OCI-LY3 (cell line): ENCODE results near the gene BNC1.
"Not testable (repeated sequence)": the region's sequence is repeated elsewhere in the genome, so short reads cannot be mapped to it uniquely, and the experiment has no call there.

Source experiments
- H2AFZ ChIP-seq: fragments of 200-600, 300-600 bp; shearing (Covaris generic); 2 replicates; pipeline ENCODE4 v1.6.0; 2014; ENCODE audit warnings: antibody characterized with exemption, low read depth, low read length
- H3K27ac ChIP-seq: fragments of 200-600, 300-600 bp; sonication (generic); 2 replicates; pipeline ENCODE4 v1.5.1; 2014; ENCODE audit warnings: mild to moderate bottlenecking, low read length, moderate library complexity, mixed read lengths
- H3K27me3 ChIP-seq: fragments of 200-600, 300-600 bp; sonication (generic); 2 replicates; pipeline ENCODE4 v1.6.1; 2014; ENCODE audit warnings: low read depth, low read length, mixed read lengths
- H3K36me3 ChIP-seq: fragments of 200-600, 300-600 bp; sonication (generic); replicated peaks from 2 replicates; pipeline ENCODE3; 2014; ENCODE audit warnings: low read depth, low read length, mixed read lengths
- H3K4me1 ChIP-seq: fragments of 300-600, 200-600 bp; sonication (generic); 2 replicates; pipeline ENCODE4 v1.6.1; 2014; ENCODE audit warnings: low read length, mixed read lengths
- H3K4me2 ChIP-seq: fragments of 200-600, 300-600 bp; sonication (generic); 2 replicates; pipeline ENCODE4 v1.6.1; 2014; ENCODE audit warnings: low read length, mixed read lengths
- H3K4me3 ChIP-seq: fragments of 300-600, 200-600 bp; sonication (generic); 2 replicates; pipeline ENCODE4 v1.5.1; 2014; ENCODE audit warnings: antibody characterized with exemption, mild to moderate bottlenecking, low read length, moderate library complexity
- H3K79me2 ChIP-seq: fragments of 300-600, 200-600 bp; shearing (Covaris generic); 2 replicates; pipeline ENCODE4 v1.6.1; 2014; ENCODE audit warnings: mild to moderate bottlenecking, low read length, mixed read lengths
- H3K9ac ChIP-seq: fragments of 300-600, 200-600 bp; shearing (Covaris generic); 2 replicates; pipeline ENCODE4 v1.6.0; 2014; ENCODE audit warnings: mild to moderate bottlenecking, low read length, moderate library complexity
- H3K9me3 ChIP-seq: fragments of 200-600, 300-600 bp; shearing (Covaris generic); 2 replicates; pipeline ENCODE4 v1.6.1; 2014; ENCODE audit warnings: low read length, mixed read lengths; ENCODE audit not compliant: insufficient read depth
- H4K20me1 ChIP-seq: fragments of 200-600, 300-600 bp; sonication (generic); 2 replicates; pipeline ENCODE4 v1.6.1; 2016; ENCODE audit warnings: low read length, mixed read lengths; ENCODE audit not compliant: insufficient read depth
- EZH2phosphoT487 ChIP-seq: fragments of 200-600 bp; shearing (Covaris generic); IDR thresholded peaks from 2 replicates; pipeline ENCODE4 v1.6.1; 2018; ENCODE audit warnings: antibody characterized with exemption, mixed run types, low read depth
- TF ChIP-seq, protein P1 (sequence below): fragments of 200-600, 300-600 bp; sonication (generic); IDR thresholded peaks from 2 replicates; pipeline ENCODE4 v1.5.1; 2014; ENCODE audit warnings: antibody characterized with exemption, low read length, low read depth

BNC1 gene

DNA sequence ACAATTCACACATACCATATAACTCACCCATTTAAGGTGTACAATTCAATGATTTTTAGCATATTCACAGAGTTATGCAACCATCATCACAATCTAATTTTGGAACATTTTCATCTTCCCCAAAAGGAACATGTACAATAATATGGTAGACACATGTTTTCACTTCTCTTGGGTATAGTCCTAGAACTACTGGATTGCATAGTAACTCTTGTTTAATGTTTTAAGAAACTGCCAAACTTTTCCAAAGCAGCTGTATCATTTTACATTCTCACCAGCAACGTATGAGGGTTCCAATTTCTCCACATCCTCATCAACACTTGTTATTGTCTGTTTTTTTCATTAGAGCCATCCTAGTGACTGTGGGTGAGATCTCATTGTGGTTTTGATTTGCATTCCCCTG, 14.3 kb downstream of the BNC1 start:
- no peaks in the 10 kb centered on the region for H3K36me3 ChIP-seq
- H3K4me2 ChIP-seq = no peak overlapping the region
- no peak overlapping the region for H3K4me3 ChIP-seq
- no peaks in the 10 kb centered on the region for H3K79me2 ChIP-seq
- no peaks in the 10 kb centered on the region for H4K20me1 ChIP-seq
- H2AFZ ChIP-seq = no peak overlapping the region
- TF ChIP-seq EZH2phosphoT487 = no peak
- TF ChIP-seq, protein P1, sequence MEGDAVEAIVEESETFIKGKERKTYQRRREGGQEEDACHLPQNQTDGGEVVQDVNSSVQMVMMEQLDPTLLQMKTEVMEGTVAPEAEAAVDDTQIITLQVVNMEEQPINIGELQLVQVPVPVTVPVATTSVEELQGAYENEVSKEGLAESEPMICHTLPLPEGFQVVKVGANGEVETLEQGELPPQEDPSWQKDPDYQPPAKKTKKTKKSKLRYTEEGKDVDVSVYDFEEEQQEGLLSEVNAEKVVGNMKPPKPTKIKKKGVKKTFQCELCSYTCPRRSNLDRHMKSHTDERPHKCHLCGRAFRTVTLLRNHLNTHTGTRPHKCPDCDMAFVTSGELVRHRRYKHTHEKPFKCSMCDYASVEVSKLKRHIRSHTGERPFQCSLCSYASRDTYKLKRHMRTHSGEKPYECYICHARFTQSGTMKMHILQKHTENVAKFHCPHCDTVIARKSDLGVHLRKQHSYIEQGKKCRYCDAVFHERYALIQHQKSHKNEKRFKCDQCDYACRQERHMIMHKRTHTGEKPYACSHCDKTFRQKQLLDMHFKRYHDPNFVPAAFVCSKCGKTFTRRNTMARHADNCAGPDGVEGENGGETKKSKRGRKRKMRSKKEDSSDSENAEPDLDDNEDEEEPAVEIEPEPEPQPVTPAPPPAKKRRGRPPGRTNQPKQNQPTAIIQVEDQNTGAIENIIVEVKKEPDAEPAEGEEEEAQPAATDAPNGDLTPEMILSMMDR = no peak
- peaks cover 13% of the 10 kb centered on the region; the same call in 1 of the 2 replicates for H3K27me3 ChIP-seq
- no peak overlapping the region for H3K9ac ChIP-seq
- no peaks in the 10 kb centered on the region for H3K9me3 ChIP-seq
- H3K4me1 ChIP-seq = no peaks in the 10 kb centered on the region
- H3K27ac ChIP-seq = no peak overlapping the region

DNA sequence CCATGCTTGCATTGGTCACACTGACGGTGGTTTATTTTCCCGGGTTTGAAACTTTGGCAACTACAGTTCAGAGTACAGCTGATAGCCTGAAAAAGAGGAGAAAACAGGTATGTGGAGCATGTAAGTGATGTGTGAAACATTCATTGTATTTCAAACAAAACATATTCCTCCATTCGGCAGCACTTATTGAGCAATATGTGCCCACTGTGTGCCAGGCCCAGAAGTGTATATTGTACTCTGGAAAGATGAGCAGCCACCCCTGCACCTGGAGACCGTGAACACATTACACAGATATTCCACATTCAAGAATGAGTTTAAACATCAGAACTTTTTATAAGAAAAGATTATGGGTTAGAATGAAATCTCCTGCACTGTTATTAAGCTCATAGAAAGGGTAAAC, 16.3 kb downstream of the BNC1 start:
- Histone ChIP-seq H3K4me3 (no peak overlapping the region), H3K4me2 (no peak overlapping the region), H3K79me2 (no peaks in the 10 kb centered on the region), H3K36me3 (no peaks in the 10 kb centered on the region), H2AFZ (no peak overlapping the region), H4K20me1 (no peaks in the 10 kb centered on the region), H3K9ac (no peak overlapping the region), H3K9me3 (no peaks in the 10 kb centered on the region), H3K27ac (no peak overlapping the region), H3K27me3 (0 out of 2 replicates have a peak, but pooled peaks cover 12% of the 10 kb centered on the region), H3K4me1 (no peaks in the 10 kb centered on the region)
- TF ChIP-seq EZH2phosphoT487 = no peak
- TF ChIP-seq, protein P1 = no peak

DNA sequence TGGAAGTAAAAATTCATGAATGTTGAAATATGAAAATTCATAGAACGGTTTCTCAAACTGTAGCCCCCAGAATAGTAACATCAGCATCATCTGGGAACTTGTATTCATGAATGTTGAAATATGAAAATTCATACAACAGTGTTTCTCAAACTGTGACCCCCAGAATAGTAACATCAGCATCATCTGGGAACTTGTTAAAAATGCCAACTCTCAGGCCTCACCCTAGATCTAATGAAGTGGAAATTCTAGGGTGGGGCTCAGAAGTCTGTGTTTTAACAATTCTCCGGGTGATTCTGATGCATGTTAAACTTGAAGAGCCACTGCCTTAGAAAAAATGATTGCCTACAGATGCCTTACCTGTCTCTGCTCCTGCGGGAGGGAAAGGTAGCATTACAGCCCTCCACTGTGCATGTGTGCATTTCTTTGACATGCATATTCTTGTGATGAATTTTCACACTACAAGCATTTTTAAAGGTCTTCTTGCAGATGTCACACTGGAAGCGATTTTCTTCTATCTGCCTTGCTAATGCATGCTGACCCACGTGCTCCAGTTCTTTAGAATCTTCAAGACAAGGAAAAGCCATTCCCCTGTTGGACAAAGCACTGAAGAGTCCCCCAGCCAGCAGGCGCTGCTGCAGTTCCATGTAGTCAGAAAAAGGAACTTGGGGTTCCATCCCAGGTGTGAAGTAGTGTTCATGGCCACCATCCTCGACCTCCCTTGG, 21.7 kb downstream of the BNC1 start:
- H3K79me2 ChIP-seq = no peaks in the 10 kb centered on the region
- no peaks in the 10 kb centered on the region for H3K9me3 ChIP-seq
- TF ChIP-seq, protein P1 = no peak
- no peak for TF ChIP-seq EZH2phosphoT487
- no peak overlapping the region for H3K4me2 ChIP-seq
- peaks cover 18% of the 10 kb centered on the region; the same call in 1 of the 2 replicates for H3K27me3 ChIP-seq
- H4K20me1 ChIP-seq = no peaks in the 10 kb centered on the region
- H3K4me1 ChIP-seq = no peaks in the 10 kb centered on the region
- no peaks in the 10 kb centered on the region for H3K36me3 ChIP-seq
- no peak overlapping the region for H2AFZ ChIP-seq
- no peak overlapping the region for H3K27ac ChIP-seq
- H3K4me3 ChIP-seq = no peak overlapping the region
- no peak overlapping the region for H3K9ac ChIP-seq

GRCh38 chr15:83262181-83262580, 22.3 kb downstream of the BNC1 start:
- H3K27ac ChIP-seq, H3K9ac ChIP-seq, H2AFZ ChIP-seq, H3K36me3 ChIP-seq, H3K4me1 ChIP-seq, H3K79me2 ChIP-seq, H3K4me3 ChIP-seq, H3K9me3 ChIP-seq, H4K20me1 ChIP-seq, H3K4me2 ChIP-seq: not testable (repeated sequence)
- H3K27me3 ChIP-seq = peaks cover 18% of the 10 kb centered on the region
